Stimulated activated CD4-positive, alpha-beta T cell treated with anti-CD3 and anti-CD28 coated beads, TNF-alpha, amount 100 ng/mL, for 4 hours (primary cell): ENCODE measurements around the gene IFI27.

ENCODE experiments used
- DNase-seq, 3 experiments: peaks; one replicate each; pipeline ENCODE4 v3.0.0-alpha.2; 2020; ENCODE audit warnings: low read depth in 3 of 3

Gene IFI27

GRCh38 chr14:94102768-94103482, 7.6 kb upstream of the IFI27 start:
- DNase-seq = no peak

GRCh38 chr14:94103554-94104150, 6.9 kb upstream of the IFI27 start:
- DNase-seq = no peak

- no peak for DNase-seq
Observed at GRCh38 chr14:94104731-94105130, 5.8 kb upstream of the IFI27 start.

- DNase-seq = no peak
Observed at GRCh38 chr14:94109915-94110250, 653 bp upstream of the IFI27 start.

- DNase-seq = no peak
Observed at GRCh38 chr14:94111276-94112095, 950 bp downstream of the IFI27 start.

- no peak for DNase-seq
Observed at GRCh38 chr14:94112513-94113063, 2.1 kb downstream of the IFI27 start.

- DNase-seq = no peak
Observed at GRCh38 chr14:94113073-94113472, 2.5 kb downstream of the IFI27 start.

GRCh38 chr14:94113490-94113889, 3.0 kb downstream of the IFI27 start:
- no peak for DNase-seq

- no peak for DNase-seq
Observed at GRCh38 chr14:94113908-94114588, 3.5 kb downstream of the IFI27 start.

- no peak for DNase-seq
Observed at GRCh38 chr14:94114589-94115057, 4.1 kb downstream of the IFI27 start.

- no peak for DNase-seq
Observed at GRCh38 chr14:94115058-94115591, 4.6 kb downstream of the IFI27 start.

- DNase-seq = no peak
Observed at GRCh38 chr14:94115631-94116030, 5.1 kb downstream of the IFI27 start.

GRCh38 chr14:94116701-94117100, 6.2 kb downstream of the IFI27 start:
- DNase-seq = no peak

GRCh38 chr14:94117856-94118255, 7.3 kb downstream of the IFI27 start:
- DNase-seq = no peak

GRCh38 chr14:94119071-94119470, 8.5 kb downstream of the IFI27 start:
- DNase-seq = no peak

GRCh38 chr14:94120667-94121340, 10.3 kb downstream of the IFI27 start:
- no peak for DNase-seq

GRCh38 chr14:94121485-94121884, 10.9 kb downstream of the IFI27 start:
- no peak for DNase-seq

GRCh38 chr14:94122438-94122837, 11.9 kb downstream of the IFI27 start:
- no peak for DNase-seq

GRCh38 chr14:94123296-94123695, 12.8 kb downstream of the IFI27 start:
- no peak for DNase-seq

GRCh38 chr14:94123868-94124267, 13.3 kb downstream of the IFI27 start:
- DNase-seq = no peak
